HG03575 (cell line): ENCODE data around the gene RBM12.

Experiments used
- ATAC-seq: cut with Tn5 transposase; IDR thresholded peaks from one replicate; pipeline ENCODE4 v1.9.1; 2021; ENCODE audit not compliant: unreplicated experiment, insufficient number of reproducible peaks, low FRiP score; ENCODE audit errors: extremely low read depth

The RBM12 gene

DNA sequence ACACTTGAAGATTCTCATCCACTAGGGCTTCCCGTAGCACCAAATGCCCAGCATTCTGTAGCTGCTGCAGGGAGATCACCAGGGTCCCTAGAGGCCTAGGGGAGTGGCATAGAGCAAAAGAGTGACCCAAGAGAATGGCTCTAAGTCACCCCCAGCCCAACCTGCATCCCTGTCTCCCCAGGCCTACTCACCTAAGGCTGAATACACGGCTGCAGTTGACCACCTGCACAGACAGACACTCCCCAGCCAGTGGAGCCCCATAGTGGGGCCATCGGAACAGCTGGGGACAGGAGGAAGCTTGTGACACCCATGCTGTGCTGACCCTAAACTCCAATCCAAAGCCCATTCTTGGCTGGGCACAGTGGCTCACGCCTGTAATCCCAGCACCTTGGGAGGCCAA is 58.6 kb downstream of the RBM12 start:
- no peak for ATAC-seq

DNA sequence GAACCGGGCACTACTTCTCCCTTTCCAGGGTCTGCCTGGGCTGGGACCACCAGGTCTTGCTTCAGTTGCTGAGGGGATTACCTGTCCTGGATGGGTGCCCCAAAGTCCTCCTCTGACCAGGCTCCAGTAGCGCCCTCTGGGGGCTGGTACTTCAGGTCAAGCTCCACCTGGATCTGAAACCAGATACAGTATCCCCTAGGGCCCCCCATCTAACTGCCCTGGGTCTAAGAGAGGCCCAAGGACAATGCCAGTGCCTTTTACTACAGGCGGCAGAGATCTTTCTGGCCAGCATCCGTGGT is 60.3 kb downstream of the RBM12 start:
- ATAC-seq: no peak

DNA sequence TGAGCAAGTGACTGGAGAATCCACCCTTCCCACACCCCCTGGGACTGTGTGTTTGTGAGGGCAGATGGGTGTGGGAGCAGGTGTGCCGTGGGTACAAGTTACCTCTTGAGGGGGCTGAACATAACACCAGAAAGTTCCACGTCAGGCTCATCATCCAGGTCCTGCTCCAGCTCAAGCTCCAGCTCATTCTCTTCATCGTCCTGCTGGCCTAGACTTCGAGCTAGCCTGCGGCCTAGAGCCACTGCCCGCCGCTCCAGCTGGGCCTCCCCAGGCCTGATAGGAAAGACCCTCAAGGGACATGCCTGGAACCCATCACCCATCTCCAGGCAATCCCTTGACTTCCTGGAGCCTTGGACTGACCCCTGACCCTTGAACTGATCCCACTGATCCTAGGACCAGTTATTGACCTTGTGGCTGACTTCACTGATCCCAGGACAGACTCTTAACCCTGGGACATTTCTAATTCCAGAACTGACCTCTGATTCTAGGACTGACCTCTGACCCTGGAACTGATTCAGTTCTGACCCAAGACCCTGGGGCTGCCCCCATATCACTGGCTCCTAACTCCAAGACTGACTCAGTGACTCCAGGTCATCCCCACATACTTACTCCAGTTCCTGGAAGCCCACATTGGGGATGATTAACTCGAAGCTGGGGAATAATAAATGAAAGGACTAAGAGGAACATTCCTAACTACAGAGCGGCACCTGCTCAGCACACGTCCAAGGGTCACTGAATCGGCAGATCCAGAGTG is 60.8 kb downstream of the RBM12 start:
- ATAC-seq: no peak

DNA sequence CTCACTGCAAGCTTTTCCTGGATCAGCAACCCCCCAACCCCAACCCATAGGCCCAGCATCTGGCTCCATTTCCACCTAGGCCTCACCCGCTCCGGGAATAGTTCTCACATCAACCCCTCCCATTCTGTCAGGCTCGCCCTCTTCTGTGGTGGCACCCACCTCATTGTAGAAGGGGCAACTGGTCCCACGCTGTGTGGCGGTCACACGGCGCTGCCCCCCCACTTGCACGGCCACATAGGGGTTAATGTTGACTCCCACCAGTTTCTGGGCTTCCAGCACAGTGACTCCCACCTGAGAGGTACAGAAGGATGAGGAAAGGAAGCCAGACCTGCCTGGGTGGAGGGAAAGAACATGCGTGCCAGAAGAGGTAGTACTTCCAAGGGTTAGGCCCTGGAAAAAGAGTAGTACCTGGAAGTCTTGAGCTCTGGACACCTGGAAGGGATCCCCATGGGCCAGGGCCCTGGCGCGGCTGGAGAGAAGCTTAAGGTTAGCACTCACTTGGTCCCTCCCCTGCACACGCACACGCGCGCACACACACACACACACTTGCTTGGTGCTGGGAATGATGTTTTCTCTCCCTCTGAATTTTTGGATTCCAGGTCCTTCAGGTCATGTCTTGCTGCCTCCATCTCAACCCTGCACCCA is 61.7 kb downstream of the RBM12 start:
- no peak for ATAC-seq

DNA sequence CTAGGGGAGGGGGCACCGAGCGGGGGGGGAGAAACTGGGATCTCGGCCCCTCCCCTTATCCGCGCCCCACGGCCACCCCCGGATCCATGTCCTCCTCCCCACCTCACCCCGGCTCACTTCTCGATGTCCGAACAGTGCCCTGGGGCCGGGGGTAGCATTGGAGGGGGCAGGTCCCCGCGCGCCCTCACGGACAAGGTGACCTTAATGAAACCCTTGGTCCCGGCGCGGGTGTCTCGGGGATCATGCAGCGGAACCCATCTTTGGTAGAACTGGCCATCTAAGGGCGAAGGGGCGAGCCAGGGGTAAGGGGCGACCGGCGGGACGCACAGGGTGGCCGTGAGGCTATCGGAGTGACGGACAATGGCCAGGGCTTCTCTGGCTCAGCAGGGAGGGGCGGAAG is 62.7 kb downstream of the RBM12 start:
- no peak for ATAC-seq

DNA sequence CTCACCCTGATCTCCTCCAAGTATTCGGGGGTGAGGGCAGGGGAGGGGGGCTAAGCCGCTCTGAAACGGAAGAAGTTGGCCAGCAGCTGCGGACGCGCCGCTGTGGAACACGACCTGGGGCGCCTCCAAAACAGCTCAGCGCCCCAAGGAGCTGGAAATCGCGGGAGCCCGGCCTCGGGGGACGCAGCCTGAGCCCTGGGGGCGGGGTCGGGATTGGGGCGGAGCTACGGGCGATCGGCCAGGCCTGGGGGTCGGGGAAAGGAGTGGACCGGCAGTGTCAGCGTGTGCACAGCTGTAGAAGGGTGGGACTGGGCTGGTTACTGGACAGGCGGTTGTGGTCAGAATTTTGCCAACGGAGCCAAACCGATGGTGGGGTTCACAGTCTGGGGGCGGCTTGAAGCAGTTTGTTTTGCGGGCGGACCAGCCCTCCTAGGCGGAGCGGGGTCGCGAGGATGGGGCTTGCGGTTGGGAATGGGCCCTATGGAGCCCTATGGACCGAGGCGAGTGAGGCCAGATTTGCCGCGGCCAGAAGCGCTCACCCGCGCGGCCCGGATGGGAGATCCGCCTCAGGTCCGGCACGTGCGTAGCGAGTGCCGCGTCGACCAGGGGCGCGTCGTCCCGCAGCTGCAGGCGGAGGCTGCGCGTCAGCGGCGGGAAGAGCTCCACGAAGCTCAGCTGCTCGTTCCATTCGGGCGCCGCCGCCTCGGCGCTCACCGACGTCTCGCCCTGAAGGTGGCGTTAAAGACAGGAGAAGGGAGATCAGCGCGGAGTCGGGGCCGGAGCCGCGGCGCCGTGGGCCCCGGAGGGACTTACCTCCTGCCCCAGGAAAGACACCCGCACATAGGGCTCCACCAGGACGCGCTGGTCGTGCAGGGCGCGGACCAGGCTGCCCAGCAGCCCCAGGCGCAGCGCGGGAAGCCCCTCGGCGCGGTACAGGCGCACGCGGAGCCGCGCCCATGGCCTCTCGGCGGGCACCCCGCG is 63.4 kb downstream of the RBM12 start:
- no peak for ATAC-seq

DNA sequence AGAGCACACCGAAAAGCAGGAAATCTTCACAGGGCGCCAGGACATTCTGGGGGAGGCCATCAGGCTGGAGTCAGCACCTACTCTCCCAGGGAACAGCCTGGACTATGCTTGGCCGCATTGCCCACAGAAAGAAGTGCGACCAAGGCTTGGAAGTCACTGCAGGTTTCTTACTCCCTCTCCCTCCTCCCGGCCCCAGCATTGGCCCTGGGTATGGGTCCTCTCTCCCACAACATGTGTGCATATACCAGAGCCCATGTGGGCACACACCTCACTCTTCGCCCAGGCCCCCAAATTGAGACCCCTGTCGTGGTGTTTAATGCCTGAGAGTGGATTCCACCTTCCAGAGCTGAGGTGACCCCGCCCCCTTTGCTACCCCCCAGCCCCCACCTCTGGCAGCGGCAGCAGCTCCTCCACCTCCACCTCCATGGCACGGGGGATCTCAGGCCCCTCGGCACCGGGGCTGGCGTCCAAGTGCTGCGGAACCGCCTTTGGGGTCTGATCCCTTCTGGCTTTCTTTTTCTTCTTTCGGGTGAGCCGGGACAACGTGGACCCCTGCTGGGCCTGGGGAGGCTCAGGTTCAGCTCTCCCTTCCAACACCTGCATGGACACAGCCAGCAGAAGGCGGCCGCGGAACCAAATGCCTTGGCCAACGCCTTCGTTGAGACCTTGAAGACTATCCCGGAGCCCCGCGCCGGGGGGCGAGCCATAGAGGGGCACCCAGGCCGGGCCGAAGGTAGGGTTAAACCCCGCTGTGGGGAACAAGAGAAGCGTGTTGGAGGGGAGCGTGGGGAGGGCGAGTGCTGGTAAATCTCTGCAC is 64.3 kb downstream of the RBM12 start:
- ATAC-seq: no peak

DNA sequence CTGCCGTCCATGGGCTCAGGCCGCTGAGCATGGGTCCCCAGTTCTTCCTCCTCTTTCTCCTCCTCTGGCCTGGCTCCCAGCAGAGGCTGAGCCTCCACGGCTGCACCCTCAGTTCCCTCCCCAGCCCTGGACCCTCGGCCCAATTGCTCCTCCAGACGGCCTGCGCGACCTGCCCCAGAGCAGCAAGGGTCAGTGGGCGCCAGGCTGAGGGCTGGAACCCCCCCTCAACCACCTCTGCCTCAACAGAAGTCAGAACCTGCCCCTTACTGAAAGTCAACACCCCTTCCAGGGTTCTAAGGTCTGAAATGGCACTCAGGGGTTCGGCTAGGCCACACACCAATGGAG is 65.0 kb downstream of the RBM12 start:
- no peak for ATAC-seq
